COLO668 (cell line): ENCODE data around the gene PRICKLE2.

ENCODE experiments used
- DNase-seq: peaks from one replicate; lab custom pipeline; 2025; ENCODE audit not compliant: unreplicated experiment; lab: John Stamatoyannopoulos, UW

Gene PRICKLE2, protein sequence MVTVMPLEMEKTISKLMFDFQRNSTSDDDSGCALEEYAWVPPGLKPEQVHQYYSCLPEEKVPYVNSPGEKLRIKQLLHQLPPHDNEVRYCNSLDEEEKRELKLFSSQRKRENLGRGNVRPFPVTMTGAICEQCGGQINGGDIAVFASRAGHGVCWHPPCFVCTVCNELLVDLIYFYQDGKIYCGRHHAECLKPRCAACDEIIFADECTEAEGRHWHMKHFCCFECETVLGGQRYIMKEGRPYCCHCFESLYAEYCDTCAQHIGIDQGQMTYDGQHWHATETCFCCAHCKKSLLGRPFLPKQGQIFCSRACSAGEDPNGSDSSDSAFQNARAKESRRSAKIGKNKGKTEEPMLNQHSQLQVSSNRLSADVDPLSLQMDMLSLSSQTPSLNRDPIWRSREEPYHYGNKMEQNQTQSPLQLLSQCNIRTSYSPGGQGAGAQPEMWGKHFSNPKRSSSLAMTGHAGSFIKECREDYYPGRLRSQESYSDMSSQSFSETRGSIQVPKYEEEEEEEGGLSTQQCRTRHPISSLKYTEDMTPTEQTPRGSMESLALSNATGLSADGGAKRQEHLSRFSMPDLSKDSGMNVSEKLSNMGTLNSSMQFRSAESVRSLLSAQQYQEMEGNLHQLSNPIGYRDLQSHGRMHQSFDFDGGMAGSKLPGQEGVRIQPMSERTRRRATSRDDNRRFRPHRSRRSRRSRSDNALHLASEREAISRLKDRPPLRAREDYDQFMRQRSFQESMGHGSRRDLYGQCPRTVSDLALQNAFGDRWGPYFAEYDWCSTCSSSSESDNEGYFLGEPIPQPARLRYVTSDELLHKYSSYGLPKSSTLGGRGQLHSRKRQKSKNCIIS

DNA sequence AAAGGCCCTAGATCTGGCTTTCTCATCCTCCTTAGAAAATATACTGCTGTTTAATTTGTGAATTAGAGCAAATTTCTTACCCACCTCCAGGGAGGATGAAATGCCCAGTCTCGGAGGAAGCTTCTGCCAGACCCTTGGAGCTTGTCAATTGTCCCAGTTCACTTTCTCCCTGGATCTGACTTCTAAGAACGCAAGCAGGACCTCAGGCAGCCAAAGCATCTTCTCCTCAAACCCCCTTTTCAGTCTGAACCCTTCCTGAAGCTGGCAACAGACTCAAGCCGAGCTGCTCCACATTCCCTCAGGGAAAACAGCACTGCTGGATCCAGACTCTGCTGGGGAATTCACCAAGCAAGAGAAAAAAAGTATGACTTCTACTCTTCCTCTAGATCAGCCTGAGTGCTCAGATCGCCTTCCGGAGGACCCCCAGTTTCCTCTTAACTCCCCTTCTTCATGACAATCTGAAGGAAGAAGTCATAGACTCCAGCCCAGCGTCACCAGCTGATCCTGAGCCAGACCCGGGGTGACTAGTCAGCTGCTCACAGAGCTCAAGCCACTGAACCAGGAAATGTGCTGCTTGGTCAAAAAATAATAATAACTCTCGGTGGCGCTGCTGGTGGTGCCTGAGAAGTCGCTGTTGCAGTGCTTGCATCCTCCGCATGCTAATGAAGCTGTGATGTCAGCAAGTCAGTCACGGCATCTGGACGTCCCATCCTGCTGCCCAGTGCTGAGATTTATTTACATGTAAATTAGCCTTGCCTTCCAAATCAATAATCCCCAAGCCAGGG, at the start of gene PRICKLE2:
Gene PRICKLE2, minus strand, starts transcription at position 641 of the 785 bp plus-strand sequence. CDS start 26,539 bp downstream, outside the sequence.
- DNase-seq, result no peak

DNA sequence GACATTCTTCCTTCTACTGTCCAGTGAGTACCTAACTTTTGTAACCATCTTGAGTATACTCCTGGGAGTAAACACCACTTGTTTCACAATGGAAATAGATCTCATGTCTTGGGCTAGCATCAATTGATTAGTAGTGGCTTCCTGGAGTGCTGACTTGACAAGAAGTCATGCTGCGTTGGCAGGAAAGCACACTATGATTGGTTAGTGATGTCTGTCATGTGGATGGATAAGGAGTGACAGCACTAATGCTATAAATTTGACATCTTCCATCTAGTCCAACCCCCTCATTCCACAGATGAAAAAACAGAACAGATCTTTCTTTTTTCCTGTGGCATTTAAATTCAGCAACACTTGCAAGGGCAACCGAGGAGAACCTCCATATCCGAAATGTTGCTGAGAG, 47.6 kb upstream of the PRICKLE2 start:
- DNase-seq, result no peak

DNA sequence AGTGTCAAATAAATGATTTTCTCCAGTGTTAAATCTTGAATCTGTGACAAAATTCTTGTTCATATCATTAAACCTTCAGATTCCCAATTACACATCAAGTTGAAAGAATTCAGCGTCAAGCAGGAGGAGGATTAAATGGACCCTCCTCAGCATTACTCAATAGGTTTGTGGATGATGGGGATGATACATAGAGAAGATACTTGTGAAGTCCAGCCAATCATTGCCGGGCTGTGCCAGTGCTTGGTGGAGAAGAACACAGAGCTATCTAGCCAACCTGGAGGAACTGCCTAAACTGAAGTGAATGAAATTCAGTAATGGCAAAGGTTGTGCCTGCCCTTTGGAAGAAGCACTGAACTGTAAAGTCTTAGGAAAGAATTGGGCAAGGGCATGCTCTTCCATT, 47.0 kb upstream of the PRICKLE2 start:
- DNase-seq, result no peak

DNA sequence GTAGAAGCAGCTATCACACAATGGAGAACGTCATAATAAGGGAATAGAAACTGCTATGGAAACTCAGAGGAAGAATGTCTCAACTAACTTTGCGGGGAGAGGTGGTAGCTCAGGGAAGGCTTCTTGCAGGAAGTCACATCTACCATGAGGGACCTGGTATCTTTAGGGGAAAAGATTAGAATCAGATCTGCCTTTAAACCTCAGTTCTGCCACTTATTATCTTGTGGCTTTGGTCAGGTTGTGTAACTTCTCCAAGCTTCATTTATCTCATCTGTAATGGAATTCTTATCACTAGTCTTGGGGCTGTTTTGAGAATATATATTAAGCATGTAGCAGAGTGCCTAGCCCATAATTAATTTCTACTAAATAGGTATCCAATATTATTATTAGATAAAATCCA, 46.4 kb upstream of the PRICKLE2 start:
- no peak for DNase-seq

DNA sequence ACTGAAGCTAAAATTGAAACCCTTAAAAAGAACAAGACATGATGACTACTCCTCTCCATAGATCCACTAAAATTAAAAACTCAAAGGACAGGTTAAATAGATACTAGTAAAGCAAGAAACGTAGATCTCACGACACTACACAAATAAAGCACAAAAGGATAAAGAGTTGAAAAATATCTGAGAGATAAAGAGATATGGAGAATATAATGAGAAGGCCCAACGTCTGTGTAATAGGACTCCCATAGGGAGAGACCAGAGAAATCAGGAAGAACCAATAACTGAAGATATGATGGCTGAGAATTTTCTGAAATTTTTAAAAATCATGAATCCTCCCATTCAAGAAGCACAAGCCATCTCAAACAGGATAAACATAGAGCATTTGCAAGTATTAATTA, 45.6 kb upstream of the PRICKLE2 start:
- no peak for DNase-seq

DNA sequence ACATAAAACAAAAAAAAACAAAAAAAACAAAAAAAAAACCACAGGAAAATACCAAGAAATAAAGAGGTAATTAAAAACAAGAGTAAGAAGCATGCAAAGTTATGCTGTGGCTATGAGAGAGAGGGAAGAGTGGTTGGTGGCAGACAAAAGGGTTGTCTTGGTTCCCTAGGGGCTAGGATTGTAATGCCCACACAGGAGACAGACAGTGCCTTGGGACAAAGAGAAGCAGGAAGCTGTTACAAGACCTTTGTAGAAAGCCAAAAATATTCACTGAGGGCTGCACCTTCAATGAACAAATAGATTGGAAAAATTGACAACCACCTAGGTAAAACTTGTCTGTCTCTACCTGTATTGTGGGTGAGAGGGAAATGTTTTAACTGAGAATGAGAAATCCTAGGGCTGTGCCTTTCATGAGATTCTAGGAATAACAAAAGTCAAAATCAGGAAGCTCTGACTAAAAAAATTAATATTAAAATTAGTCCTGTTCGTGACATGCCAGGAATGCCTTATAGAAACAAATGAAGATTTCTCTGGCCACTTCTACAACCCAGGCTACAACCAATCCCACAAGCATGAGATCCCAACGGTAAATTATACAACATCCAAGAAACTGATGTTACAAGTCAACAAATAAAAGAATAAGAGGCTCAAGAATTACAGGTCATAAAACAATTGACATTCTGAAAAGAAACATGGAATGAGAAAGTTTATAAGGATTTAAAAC, 45.0 kb upstream of the PRICKLE2 start:
- no peak for DNase-seq

DNA sequence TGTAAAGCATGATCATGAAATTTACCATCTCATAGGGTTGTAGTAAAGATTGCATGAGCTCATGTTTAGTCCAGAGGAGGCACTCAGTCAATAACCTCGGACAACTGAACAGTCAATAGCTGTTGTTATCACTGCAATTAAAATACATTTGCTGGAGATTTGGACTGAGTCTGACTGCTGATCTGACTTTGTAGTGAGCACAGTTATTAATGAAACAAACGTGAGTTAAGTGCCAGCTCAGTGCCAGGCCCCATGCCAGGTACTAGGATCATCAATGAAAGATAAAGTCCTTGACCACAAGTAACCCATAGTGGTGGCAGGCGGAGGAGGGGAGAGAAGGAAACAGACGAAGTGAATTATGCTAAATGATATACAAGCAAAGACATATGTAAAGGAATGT, 43.7 kb upstream of the PRICKLE2 start:
- DNase-seq, result no peak

DNA sequence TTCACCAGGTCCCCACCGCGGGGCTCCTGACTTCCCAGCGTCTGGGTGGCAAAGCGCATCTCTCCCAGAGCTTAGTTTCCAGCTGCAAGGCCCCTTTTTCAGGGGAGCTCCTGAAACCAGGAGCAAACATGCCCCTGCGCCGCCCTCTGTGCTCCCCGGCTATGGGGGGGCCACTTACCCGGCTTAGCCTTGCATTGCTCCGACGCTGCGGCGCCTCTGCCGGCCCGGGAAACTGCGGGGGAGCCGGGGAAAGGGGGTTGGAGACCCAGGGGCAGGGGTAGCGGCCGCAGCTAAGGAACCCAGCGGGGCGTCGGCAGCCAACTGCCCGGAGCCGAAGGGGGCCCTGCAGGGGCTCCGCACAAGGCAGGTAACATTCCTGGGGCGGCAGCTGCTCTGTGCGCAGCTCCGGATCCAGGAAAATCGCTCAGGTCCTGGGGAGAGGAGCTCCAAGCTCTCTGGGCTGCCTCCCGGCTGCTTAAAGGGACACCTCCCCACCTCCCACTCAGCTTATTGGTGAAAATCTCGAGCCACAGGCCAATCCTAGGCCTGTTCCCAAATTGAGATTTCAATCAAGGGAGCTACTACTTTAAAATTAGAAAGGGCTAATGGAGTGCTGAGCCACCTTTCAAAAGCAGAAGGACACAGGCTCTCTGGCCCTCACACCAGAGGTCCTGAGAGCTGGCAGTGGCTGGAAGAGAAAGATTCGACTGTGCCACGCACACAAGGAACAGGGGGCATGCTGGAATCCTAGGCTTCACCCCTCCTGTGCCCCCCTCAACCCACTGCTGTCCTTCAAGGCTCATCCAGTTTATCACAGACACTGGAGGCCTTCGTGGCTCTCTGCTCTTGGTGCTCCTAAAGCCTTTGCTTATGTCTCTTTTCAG, 42.7 kb upstream of the PRICKLE2 start:
- DNase-seq, result no peak

DNA sequence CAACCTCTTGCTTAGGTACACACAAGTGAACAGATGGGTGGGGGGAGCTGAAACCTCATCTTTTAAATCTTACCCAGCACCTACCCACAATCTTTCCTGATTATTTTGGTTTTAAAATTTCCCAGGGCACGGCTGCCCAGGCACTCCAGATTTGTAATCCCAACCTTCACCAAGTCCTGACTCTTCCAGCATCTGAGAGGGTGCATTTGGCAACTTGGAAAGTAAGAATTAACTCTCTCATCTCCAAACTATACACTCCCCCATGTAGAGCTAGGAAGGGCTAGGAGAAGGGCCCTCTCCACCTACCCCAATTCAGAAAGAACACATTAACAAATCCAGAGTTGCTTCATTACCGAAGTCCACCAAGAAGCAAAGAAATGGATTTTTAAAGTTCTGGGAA, 41.7 kb upstream of the PRICKLE2 start:
- DNase-seq, result no peak

DNA sequence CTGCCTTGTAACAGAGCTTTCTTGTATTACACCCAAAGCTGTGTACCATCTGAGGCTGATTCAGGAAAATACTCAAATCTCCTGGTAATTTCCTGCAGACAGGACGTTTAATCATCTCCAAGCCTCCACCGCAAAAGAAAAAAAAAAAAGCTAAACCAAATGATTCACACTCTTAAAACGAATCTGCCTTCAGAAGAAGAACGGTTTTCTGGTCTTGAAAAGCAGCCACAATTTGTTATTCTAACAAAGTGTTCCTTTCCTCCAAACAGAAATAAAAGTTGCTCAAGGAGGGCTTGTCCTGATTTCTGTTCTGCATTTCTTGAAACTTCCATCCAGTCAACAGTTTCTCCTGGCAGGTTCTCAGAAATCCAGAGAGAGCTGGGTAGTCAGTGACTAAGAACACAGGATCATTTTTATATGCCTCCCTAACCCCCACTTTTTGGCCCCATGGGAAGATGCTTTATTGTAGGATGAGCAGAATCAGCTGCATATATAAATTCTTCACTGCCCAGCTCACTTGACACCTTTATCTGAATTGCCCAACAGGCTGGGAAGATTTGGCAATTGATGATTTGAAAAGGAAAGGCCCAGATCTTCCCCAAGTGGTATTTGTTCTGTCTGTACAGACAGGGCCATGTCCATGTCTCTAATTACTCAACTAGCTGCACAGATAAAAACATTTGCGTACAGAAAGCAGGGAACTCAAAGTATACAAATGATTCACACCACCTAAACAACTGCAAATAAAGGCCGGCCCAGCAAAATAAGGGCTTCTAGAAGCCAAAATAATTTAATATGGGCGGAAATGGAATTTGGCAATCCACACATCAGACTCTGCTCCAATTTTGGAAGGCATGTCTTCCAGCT, 41.0 kb upstream of the PRICKLE2 start:
- no peak for DNase-seq

DNA sequence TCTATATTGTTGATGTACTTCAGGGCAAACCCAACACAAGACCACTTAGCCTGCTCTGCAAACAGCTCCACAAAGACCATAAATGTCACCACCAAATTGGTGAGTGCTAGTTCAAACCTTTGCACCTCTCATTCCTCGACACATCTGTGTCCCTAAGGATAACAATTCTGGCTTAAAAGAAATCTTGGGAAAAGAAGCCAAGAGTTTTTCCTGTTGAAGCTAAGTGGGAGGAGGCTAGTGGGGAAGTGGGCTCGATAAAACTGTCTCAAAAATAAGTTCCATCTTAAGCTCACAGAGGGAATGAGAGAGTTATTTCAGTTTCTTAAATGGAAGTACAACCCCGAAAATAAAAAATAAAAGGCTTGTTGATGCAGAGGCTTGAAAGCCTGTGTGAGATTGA, 40.4 kb upstream of the PRICKLE2 start:
- DNase-seq, result no peak

DNA sequence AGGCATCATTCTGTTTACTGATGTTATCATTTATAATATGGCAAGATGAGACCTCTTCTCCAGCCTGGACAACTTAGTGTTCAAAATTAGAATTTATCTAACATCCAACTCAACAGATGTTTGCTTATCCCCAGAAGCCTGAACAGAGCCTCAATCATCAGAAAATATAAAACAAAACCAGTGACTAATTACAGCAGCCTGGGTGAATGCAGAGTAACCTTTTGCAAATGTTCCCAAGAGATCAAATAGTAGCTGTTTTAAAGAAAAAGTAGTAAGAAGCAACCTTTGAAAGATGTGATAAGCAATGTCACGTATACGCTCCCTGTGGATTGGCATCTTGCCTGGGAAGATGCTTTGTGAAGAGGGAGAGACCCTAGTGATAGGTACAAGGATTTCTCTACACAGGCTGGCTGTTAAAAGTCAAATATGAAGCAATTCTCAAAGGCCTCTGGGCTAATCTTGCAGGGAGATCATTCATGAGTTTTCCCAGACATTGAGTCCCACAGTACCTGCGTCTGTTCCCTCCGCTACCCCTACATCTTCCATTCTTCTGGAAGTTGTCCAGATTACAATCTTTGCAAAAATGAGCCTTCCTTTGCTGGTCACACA, 39.3 kb upstream of the PRICKLE2 start:
- no peak for DNase-seq

DNA sequence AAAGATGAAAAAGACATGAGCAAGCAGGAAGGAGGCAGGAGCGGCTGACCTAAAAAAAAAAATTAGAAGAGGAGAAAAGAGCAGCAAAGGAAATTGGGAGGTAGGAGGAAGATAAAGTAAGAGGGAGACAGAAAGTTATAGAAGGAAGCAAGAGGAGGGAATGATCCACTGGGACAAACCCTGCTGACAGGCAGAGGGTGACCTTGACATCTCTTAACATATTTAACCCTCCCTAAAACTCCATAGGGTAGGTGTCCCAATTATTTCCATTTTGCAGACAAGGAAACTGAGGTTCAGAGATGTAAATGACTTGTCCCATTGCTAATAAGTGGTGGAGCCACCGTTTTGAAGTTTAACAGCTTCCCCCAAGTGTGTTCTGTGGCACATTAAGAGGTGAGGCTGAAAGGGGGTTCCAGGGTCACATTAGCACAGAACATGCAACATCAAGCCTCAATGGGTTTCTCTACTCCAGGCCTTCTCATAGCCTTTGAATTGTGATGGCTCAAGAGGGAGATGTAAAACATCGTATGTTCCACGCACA, 37.4 kb upstream of the PRICKLE2 start:
- DNase-seq, result no peak

DNA sequence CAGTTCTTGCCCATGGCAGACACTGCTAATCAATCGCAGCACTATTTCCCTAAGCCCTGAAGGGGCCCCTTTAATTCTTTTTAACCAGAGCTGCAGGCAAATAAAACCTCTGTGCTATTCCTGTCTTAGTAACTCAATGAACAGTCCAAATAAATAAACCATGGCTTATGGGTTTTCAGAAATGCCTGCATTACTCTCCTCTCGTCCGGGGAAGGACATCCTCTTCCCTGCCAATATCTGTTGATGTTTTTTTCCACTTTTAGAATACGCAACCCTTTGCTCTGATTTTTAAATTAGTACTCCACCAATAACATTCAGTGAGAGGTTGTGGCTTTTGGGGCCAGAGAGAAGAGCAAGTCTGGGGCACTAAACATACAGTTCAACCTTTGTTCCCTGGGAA, 35.2 kb upstream of the PRICKLE2 start:
- no peak for DNase-seq

DNA sequence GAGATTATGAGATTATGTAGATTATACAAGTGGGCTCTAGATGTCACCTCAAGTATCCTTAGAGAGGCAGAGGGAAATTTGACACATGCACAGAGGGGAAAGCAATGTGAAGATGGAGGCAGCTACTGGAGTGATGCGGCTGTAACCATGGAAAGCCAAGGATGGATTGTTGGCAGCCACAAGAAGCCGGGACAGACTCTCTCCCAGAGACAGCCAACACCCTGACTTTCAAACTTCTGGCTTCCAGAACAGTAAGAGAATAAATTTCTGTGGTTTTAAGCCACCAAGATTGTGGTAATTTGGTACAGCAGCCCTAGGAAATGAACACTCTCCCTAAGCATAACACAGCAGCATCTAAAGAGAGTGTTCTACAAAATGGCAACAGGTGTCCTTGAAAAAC, 34.4 kb upstream of the PRICKLE2 start:
- no peak for DNase-seq

DNA sequence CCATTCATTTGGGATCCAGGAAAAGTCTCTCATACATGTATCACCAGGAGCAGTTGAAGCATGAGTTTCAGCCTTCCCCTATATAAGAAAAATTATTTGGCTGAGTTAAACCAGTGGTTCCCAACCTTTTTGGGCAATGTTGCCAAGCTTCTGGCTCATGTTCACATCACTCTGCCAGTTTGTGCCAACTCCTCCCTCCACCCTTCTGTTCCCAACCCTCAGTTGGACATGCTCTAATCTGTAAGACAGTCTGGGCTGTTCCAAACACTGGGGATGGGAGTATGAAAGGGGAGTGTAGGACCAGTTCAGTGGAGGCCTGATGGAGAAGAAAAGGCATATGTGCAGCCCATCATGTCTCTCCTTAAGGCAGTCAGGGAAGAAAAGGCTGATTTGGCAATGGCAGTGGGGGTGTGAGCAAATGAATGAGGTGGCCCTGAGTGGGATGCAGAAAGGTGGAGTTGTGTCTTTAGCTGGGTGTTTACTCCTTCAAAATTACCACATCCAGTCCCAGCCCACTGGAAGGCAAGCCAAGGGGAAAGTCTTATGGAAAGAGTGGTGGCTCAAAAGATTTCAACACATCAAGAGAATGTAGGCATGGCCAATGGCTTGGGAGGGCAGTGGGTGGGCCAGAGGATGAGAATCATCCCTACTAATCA, 32.0 kb upstream of the PRICKLE2 start:
- no peak for DNase-seq

DNA sequence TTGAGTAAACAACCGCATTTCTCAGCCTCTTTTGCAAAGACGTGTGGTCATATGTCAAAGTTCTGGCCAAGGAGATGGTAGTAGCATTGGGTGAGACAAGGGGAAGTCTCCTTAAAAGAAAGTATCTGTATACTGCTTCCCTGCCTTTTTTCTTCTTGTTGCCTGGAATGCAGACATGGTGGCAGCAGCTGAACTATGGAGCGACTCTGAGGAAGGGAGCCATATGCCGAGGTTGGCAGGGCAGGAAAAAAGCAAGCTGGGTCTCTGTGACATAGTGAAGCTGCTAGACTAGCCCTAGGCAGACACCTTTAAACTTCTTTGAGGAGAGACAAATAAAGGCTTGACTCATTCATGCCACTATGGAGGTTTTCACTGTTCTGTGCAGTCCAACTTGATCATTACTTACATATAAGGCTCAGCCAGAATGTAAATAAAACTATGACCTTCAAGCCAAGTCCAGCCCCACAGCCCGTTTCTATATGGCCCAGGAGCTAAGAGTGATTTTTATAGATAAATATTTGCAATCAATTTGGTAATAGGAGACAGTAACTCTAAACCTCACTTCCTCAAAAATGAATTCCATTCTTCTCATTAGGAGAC, 30.6 kb upstream of the PRICKLE2 start:
- DNase-seq, result no peak
